Right renal cortex interstitium (tissue), 3 donors: ENCODE results near the gene SMIM15. TPM values are rescaled to one million over a fixed set of nuclear protein-coding genes. Genes with fewer than 3 reads are reported as not detected.

Source experiments
- polyA plus RNA-seq, 3 donors: library from polyadenylated mRNA; unstranded; fragments of 120-200 nt; gene quantifications; one replicate each; pipeline ENCODE4 v1.2.1, GENCODE V29; 2013; ENCODE audit not compliant: insufficient read length in 3 of 3

The SMIM15 gene
- polyA plus RNA-seq, 3 donors, result 96.3 to 100 (median 98.5) TPM

Other genes starting within 250 kb of the SMIM15 start
- 10 to 100 TPM; 21.6 to 24.6 (median 22.7) TPM for gene ERCC8, start 217.4 kb downstream of the SMIM15 start, polyA plus RNA-seq
- 10 to 100 TPM; 32.1 to 35.9 (median 33.3) TPM for gene NDUFAF2, start 217.3 kb downstream of the SMIM15 start, polyA plus RNA-seq
- gene ZSWIM6, start 169.8 kb upstream of the SMIM15 start, polyA plus RNA-seq, result 10 to 100 TPM; 25.5 to 29.5 (median 27.0) TPM